Right cardiac atrium (tissue), 5 donors: ENCODE data around the gene AFAP1. TPM values are rescaled to one million over a fixed set of nuclear protein-coding genes. Genes with fewer than 3 reads are reported as not detected.

Experiments
- ATAC-seq, 2 donors: fragments of 200-7000 bp; cut with Tn5 transposase; one replicate each; pipeline versions ENCODE4 v1.8.0 to v1.9.1; 2020; ENCODE audit warnings: moderate library complexity in 2 of 2, mild to moderate bottlenecking in 1 of 2
- DNase-seq, 3 donors: peaks; one replicate each; pipeline ENCODE4 v3.0.0-alpha.2; 2020
- H3K27ac ChIP-seq: one replicate; pipeline ENCODE4 v1.5.1; 2013; ENCODE audit warnings: mild to moderate bottlenecking, low read length, control low read depth, moderate library complexity
- H3K27me3 ChIP-seq: one replicate; pipeline ENCODE4 v1.6.1; 2013; ENCODE audit not compliant: control insufficient read depth, insufficient read depth
- H3K4me1 ChIP-seq: one replicate; pipeline ENCODE4 v1.6.1; 2013; ENCODE audit warnings: low read length; ENCODE audit not compliant: control insufficient read depth, insufficient read depth
- H3K4me3 ChIP-seq: one replicate; pipeline ENCODE4 v1.5.1; 2013; ENCODE audit warnings: low read length, control low read depth
- H3K9me3 ChIP-seq: one replicate; pipeline ENCODE4 v1.6.1; 2013; ENCODE audit warnings: low read length; ENCODE audit not compliant: control insufficient read depth
- WGBS: extraction: QIAGEN DNeasy Blood & Tissue Kit; methylation state at CpG from one replicate; pipeline ENCODE4 v1.1.7; 2013; 5-methylcytosine and 5-hydroxymethylcytosine counted together
- intact Hi-C, 4 donors: fragments of 100-400 bp; cut with DNase I; formaldehyde crosslinking; loops; one replicate each; pipeline versions ENCODE4 v1.11.0 to v1.14.0; 2022 to 2023
- polyA plus RNA-seq: library from polyadenylated mRNA; stranded (reverse); fragments of 200-250 nt; gene quantifications from one replicate; pipeline ENCODE4 v1.2.3, GENCODE V29; 2013
- total RNA-seq, 4 donors: library from RNA; stranded (reverse); fragmentation: NEBNext Ultra II Directional; extraction: Animal tissue kit (Norgen Biotek cat#: 25700); gene quantifications; one replicate each; pipeline ENCODE4 v1.2.1, GENCODE V29; 2021
- donor health status: healthy with polysubstance abuse.
- donor health status: DM: no; HTN: yes; CAD: no.
- donor health status: DM: no; HTN: no; CAD: no.
- donor health status: DM: no; HTN: yes; CAD: no; lungs with severe emphysema.
- donor health status: DM: yes; HTN: yes; CAD: no.

The AFAP1 gene
- total and polyA plus RNA-seq, 5 donors: 7.8 to 43.6 (median 25.4) TPM

- WGBS: 28% methylated on average over 4 of the region's 4 CpGs
- peak; percentile 62 to 71 for ATAC-seq
- Histone ChIP-seq H3K4me3 (peak overlapping the region; percentile 55), H3K4me1 (peaks cover 12% of the 10 kb centered on the region), H3K9me3 (no peaks in the 10 kb centered on the region), H3K27ac (peak overlapping the region; percentile 44), H3K27me3 (no peaks in the 10 kb centered on the region)
- intact Hi-C loops: no loop called here
- peak; percentile 75 to 86 (median 78) for DNase-seq
Observed at GRCh38 chr4:7872264-7872771, 67.3 kb downstream of the AFAP1 start.

DNA sequence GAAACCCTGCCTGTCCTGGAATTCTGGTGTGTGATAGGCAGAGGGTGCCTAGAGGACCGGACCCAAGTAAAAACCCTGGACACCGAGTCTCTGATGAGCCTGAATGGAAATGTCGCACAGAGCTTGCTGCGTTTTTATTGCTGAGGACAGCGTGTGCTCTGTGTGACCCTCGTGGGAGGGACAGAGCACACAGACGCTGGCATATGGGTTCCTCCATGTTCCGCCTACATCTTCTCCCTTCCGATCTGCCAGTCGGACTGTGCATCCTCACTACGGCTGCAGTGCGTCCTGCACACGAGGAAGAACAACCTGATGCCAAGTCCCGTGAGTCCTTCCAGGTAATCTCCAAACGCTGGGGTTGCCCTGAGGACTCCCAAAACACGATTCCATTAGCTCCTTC is 68.3 kb downstream of the AFAP1 start:
- H3K4me3 ChIP-seq: peak overlapping the region; percentile 55
- DNase-seq (no peak), ATAC-seq (peak; percentile 63 to 70)
- no peaks in the 10 kb centered on the region for H3K9me3 ChIP-seq
- intact Hi-C loops: no loop called here
- WGBS: 49% methylated on average over 16 of the region's 16 CpGs
- H3K4me1 ChIP-seq: peaks cover 7% of the 10 kb centered on the region
- H3K27me3 ChIP-seq: no peaks in the 10 kb centered on the region
- H3K27ac ChIP-seq: peak overlapping the region; percentile 96

- intact Hi-C loops: loop anchor here in 1 of 4 donors (10.0 kb wide), 1 partner anchor 64 kb away; no protein-coding TSS in a partner anchor
- Histone ChIP-seq H3K4me3 (no peak overlapping the region), H3K4me1 (peaks cover 7% of the 10 kb centered on the region), H3K27ac (no peak overlapping the region), H3K27me3 (no peaks in the 10 kb centered on the region), H3K9me3 (no peaks in the 10 kb centered on the region)
- ATAC-seq: no peak
- WGBS: 96% methylated on average over 4 of the region's 4 CpGs
- DNase-seq: no peak
Observed at GRCh38 chr4:7868892-7869471, 70.7 kb downstream of the AFAP1 start.

GRCh38 chr4:7868436-7868775 is 71.3 kb downstream of the AFAP1 start:
- no peaks in the 10 kb centered on the region for H3K27me3 ChIP-seq
- intact Hi-C loops: loop anchor here in 1 of 4 donors (10.0 kb wide), 1 partner anchor 64 kb away; no protein-coding TSS in a partner anchor
- no peak for ATAC-seq
- 90% methylated on average over 6 of the region's 6 CpGs for WGBS
- peaks cover 7% of the 10 kb centered on the region for H3K4me1 ChIP-seq
- no peaks in the 10 kb centered on the region for H3K9me3 ChIP-seq
- DNase-seq: no peak
- no peak overlapping the region for H3K4me3 ChIP-seq
- no peak overlapping the region for H3K27ac ChIP-seq

- DNase-seq (no peak), ATAC-seq (no peak)
- Histone ChIP-seq H3K27ac (no peak overlapping the region), H3K9me3 (no peaks in the 10 kb centered on the region), H3K4me1 (peaks cover 8% of the 10 kb centered on the region), H3K4me3 (no peak overlapping the region), H3K27me3 (no peaks in the 10 kb centered on the region)
- intact Hi-C loops: loop anchor here in 1 of 4 donors (10.0 kb wide), 1 partner anchor 63 kb away; no protein-coding TSS in a partner anchor
- WGBS: 76% methylated on average over 8 of the region's 8 CpGs
Observed at GRCh38 chr4:7867701-7868435, 71.8 kb downstream of the AFAP1 start.

GRCh38 chr4:7867191-7867590 is 72.5 kb downstream of the AFAP1 start:
- H3K4me3 ChIP-seq: no peak overlapping the region
- H3K9me3 ChIP-seq: no peaks in the 10 kb centered on the region
- no peaks in the 10 kb centered on the region for H3K27me3 ChIP-seq
- intact Hi-C loops: loop anchor here in 1 of 4 donors (10.0 kb wide), 1 partner anchor 62 kb away; no protein-coding TSS in a partner anchor
- DNase-seq (no peak), ATAC-seq (no peak)
- no peak overlapping the region for H3K27ac ChIP-seq
- WGBS: 93% methylated on average over 7 of the region's 7 CpGs
- H3K4me1 ChIP-seq: peaks cover 11% of the 10 kb centered on the region

DNA sequence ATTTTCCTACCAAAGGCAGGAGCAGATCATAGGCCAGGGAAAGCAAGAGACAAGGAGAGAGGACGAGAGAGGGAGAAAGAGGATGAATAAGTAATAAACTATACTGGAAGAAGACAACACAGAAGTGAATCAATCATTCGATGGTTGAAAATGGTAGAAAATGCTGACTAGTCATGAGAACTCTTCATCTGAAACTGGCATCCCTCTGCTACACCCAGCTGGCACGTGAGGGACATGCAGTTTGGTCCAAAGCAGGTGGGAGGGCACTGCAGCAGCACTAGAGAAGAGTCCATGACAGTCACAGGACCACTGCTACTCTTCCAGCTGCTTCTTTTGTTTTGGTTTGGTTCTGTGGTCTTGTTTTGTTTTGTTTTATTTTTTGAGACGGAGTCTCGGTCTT is 74.1 kb downstream of the AFAP1 start:
- Histone ChIP-seq H3K27ac (no peak overlapping the region), H3K4me1 (peaks cover 7% of the 10 kb centered on the region), H3K27me3 (no peaks in the 10 kb centered on the region), H3K9me3 (no peaks in the 10 kb centered on the region), H3K4me3 (no peak overlapping the region)
- intact Hi-C loops: loop anchor here in 1 of 4 donors (10.0 kb wide), 1 partner anchor 61 kb away; no protein-coding TSS in a partner anchor
- WGBS: 94% methylated on average over 5 of the region's 5 CpGs
- no peak for DNase-seq
- ATAC-seq: no peak

GRCh38 chr4:7864685-7865084 is 75.0 kb downstream of the AFAP1 start:
- DNase-seq: no peak
- 43% methylated on average over 2 of the region's 2 CpGs for WGBS
- H3K27me3 ChIP-seq: no peaks in the 10 kb centered on the region
- H3K4me1 ChIP-seq: peaks cover 7% of the 10 kb centered on the region
- H3K9me3 ChIP-seq: no peaks in the 10 kb centered on the region
- H3K4me3 ChIP-seq: no peak overlapping the region
- intact Hi-C loops: loop anchor here in 1 of 4 donors (10.0 kb wide), 1 partner anchor 60 kb away; no protein-coding TSS in a partner anchor
- H3K27ac ChIP-seq: no peak overlapping the region
- no peak for ATAC-seq

DNA sequence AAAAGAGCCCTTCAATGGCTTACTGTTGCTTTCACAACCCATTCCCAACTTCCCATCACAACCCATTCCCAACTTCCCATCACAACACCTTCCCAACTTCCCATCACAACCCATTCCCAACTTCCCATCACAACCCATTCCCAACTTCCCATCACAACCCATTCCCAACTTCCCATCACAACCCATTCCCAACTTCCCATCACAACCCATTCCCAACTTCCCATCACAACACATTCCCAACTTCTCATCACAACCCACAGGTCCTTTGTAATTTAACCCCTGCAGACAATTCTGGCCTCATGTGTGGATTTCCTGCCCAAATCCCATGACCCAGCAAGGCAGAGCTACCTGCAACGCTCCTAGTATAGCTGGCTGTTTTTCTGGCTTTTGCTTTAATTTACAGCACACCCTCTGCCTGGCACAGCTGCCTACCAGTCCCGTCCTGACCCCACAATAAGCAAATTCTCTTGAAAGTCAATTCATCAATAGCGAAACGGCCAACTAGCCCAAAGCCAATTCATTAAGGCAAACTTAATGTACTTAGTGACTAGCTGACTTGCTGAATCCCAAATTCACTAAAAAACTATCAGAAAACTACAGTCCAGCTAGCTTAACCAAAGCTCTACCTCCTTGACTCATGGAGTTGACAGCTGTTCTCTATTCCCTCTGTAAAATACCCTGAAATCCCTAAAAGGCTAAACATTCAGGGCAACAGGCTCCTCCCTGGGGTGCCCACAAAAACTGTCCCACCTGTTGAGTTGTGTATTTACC is 75.6 kb downstream of the AFAP1 start:
- Histone ChIP-seq H3K27me3 (no peaks in the 10 kb centered on the region), H3K4me1 (peaks cover 7% of the 10 kb centered on the region), H3K27ac (no peak overlapping the region), H3K4me3 (no peak overlapping the region), H3K9me3 (no peaks in the 10 kb centered on the region)
- no peak for DNase-seq
- intact Hi-C loops: loop anchor here in 1 of 4 donors (10.0 kb wide), 1 partner anchor 59 kb away; no protein-coding TSS in a partner anchor
- no peak for ATAC-seq
- WGBS: 95% methylated on average over 4 of the region's 4 CpGs

DNA sequence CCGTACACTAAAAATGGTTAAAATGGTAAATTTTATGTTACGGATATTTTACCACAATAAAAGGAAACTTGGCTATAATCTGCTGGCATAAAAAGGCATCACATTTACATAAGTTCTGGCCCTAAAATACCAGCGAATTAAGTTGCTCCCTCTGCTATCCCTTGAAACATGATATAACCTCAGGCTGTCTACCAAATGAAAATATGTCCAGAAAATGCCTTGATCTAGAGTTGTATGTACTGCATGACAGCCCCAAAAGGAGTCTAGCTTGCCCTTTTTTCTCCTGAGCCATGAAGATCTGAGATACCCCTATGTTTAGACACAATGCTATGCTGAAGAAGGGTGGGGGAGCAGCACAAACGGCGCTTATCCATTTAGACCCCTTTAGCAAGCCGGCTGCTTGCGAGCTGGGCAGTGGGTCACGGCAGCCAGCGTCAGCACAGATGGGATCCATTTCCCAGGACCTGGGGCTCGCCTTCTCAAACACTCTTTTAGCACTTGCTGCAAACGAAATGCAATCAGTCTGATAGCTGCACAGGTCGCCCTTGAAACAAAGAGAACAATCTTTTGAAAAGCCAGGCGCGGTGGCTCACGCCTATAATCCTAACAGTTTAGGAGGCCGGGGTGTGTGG is 77.0 kb downstream of the AFAP1 start:
- DNase-seq: no peak
- Histone ChIP-seq H3K27me3 (no peaks in the 10 kb centered on the region), H3K27ac (peak overlapping the region; percentile 15), H3K4me3 (no peak overlapping the region), H3K9me3 (no peaks in the 10 kb centered on the region), H3K4me1 (peaks cover 11% of the 10 kb centered on the region)
- 56% methylated on average over 16 of the region's 16 CpGs for WGBS
- ATAC-seq: no peak
- intact Hi-C loops: loop anchor here in 1 of 4 donors (10.0 kb wide), 1 partner anchor 58 kb away; no protein-coding TSS in a partner anchor
